ENCODE data around the gene CTSK. TPM values are rescaled to one million over a fixed set of nuclear protein-coding genes. Genes with fewer than 3 reads are reported as not detected.
"Not testable (repeated sequence)": the region's sequence is repeated elsewhere in the genome, so short reads cannot be mapped to it uniquely, and the experiment has no call there.

Gene CTSK
- total RNA-seq, 4 donors from 2014 or later = 13.7 to 50.7 (median 22.4) TPM

GRCh38 chr1:150799089-150799488 lies 9.0 kb downstream of the CTSK start:
- Histone ChIP-seq H3K27ac (no peak overlapping the region), H3K27me3 (no peaks in the 10 kb centered on the region), H3K9me3 (no peaks in the 10 kb centered on the region), H3K4me1 (no peaks in the 10 kb centered on the region), H3K4me3 (no peak overlapping the region), H3K36me3 (peaks cover 0 to 55% (median 0%) of the 10 kb centered on the region in 3 donors)
- no peak for TF ChIP-seq POLR2A (IDR thresholded peaks at IDR 0.05)
- TF ChIP-seq, protein P1, sequence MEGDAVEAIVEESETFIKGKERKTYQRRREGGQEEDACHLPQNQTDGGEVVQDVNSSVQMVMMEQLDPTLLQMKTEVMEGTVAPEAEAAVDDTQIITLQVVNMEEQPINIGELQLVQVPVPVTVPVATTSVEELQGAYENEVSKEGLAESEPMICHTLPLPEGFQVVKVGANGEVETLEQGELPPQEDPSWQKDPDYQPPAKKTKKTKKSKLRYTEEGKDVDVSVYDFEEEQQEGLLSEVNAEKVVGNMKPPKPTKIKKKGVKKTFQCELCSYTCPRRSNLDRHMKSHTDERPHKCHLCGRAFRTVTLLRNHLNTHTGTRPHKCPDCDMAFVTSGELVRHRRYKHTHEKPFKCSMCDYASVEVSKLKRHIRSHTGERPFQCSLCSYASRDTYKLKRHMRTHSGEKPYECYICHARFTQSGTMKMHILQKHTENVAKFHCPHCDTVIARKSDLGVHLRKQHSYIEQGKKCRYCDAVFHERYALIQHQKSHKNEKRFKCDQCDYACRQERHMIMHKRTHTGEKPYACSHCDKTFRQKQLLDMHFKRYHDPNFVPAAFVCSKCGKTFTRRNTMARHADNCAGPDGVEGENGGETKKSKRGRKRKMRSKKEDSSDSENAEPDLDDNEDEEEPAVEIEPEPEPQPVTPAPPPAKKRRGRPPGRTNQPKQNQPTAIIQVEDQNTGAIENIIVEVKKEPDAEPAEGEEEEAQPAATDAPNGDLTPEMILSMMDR (IDR thresholded peaks at IDR 0.05) = no peak
- no peak for DNase-seq

- Histone ChIP-seq H3K36me3 (peaks cover 0 to 55% (median 0%) of the 10 kb centered on the region in 3 donors), H3K4me3 (no peak overlapping the region), H3K27me3 (no peaks in the 10 kb centered on the region), H3K27ac (no peak overlapping the region), H3K9me3 (no peaks in the 10 kb centered on the region), H3K4me1 (no peaks in the 10 kb centered on the region)
- DNase-seq = no peak
- no peak for TF ChIP-seq POLR2A (IDR thresholded peaks at IDR 0.05)
- TF ChIP-seq, protein P1 (IDR thresholded peaks at IDR 0.05) = no peak
Measured at GRCh38 chr1:150798525-150798924, 9.5 kb downstream of the CTSK start.

GRCh38 chr1:150796374-150796773 lies 11.7 kb downstream of the CTSK start:
- H3K4me1 ChIP-seq = no peaks in the 10 kb centered on the region
- H3K36me3 ChIP-seq = peaks cover 0 to 47% (median 0%) of the 10 kb centered on the region in 3 donors
- TF ChIP-seq POLR2A (IDR thresholded peaks at IDR 0.05) = no peak
- TF ChIP-seq, protein P1 (IDR thresholded peaks at IDR 0.05) = no peak
- H3K27me3 ChIP-seq = no peaks in the 10 kb centered on the region
- H3K27ac ChIP-seq = no peak overlapping the region
- no peak overlapping the region for H3K4me3 ChIP-seq
- no peaks in the 10 kb centered on the region for H3K9me3 ChIP-seq
- no peak for DNase-seq

- H3K36me3 ChIP-seq = peaks cover 0 to 37% (median 0%) of the 10 kb centered on the region in 3 donors
- not testable (repeated sequence) for H3K27me3 ChIP-seq, H3K4me1 ChIP-seq, DNase-seq, H3K9me3 ChIP-seq, H3K27ac ChIP-seq, H3K4me3 ChIP-seq
Measured at GRCh38 chr1:150793778-150794177, 14.3 kb downstream of the CTSK start.

GRCh38 chr1:150793221-150793620 lies 14.8 kb downstream of the CTSK start:
- H3K9me3 ChIP-seq = no peaks in the 10 kb centered on the region
- no peak overlapping the region for H3K4me3 ChIP-seq
- no peaks in the 10 kb centered on the region for H3K27me3 ChIP-seq
- H3K4me1 ChIP-seq = no peaks in the 10 kb centered on the region
- no peak overlapping the region for H3K27ac ChIP-seq
- H3K36me3 ChIP-seq = peaks cover 0 to 31% (median 0%) of the 10 kb centered on the region in 3 donors
- no peak for TF ChIP-seq POLR2A (IDR thresholded peaks at IDR 0.05)
- TF ChIP-seq, protein P1 (IDR thresholded peaks at IDR 0.05) = no peak
- no peak for DNase-seq

- Histone ChIP-seq H3K4me1 (no peaks in the 10 kb centered on the region), H3K4me3 (no peak overlapping the region), H3K27ac (no peak overlapping the region), H3K36me3 (peaks cover 0 to 15% (median 0%) of the 10 kb centered on the region in 3 donors), H3K27me3 (no peaks in the 10 kb centered on the region), H3K9me3 (no peaks in the 10 kb centered on the region)
- DNase-seq = no peak
- TF ChIP-seq, protein P1 (IDR thresholded peaks at IDR 0.05) = no peak
Measured at GRCh38 chr1:150791585-150791984, 16.5 kb downstream of the CTSK start.
